ENCODE results near the gene MYO15B.

MYO15B gene

GRCh38 chr17:75594499-75595283 lies 7.1 kb downstream of the MYO15B start:
- TF ChIP-seq CTCF (IDR thresholded peaks at IDR 0.05; ENCODE audit: low read length, missing control alignments): no peak
- no peak for DNase-seq (ENCODE audit: low read depth)
- no peak overlapping the region for H3K4me3 ChIP-seq (replicated peaks; ENCODE audit: low read depth, low read length)

GRCh38 chr17:75595284-75595919 lies 7.8 kb downstream of the MYO15B start:
- TF ChIP-seq CTCF (IDR thresholded peaks at IDR 0.05; ENCODE audit: low read length, missing control alignments): no peak
- DNase-seq (ENCODE audit: low read depth): no peak
- H3K4me3 ChIP-seq (replicated peaks; ENCODE audit: low read depth, low read length): no peak overlapping the region

GRCh38 chr17:75595920-75596313 lies 8.3 kb downstream of the MYO15B start:
- no peak overlapping the region for H3K4me3 ChIP-seq (replicated peaks; ENCODE audit: low read depth, low read length)
- no peak for DNase-seq (ENCODE audit: low read depth)
- TF ChIP-seq CTCF (IDR thresholded peaks at IDR 0.05; ENCODE audit: low read length, missing control alignments): no peak

GRCh38 chr17:75596320-75597087 lies 8.9 kb downstream of the MYO15B start:
- DNase-seq (ENCODE audit: low read depth): no peak
- TF ChIP-seq CTCF (IDR thresholded peaks at IDR 0.05; ENCODE audit: low read length, missing control alignments): no peak

GRCh38 chr17:75601057-75601987 lies 13.7 kb downstream of the MYO15B start:
- no peak overlapping the region for H3K4me3 ChIP-seq (replicated peaks; ENCODE audit: low read depth, low read length)
- TF ChIP-seq CTCF (IDR thresholded peaks at IDR 0.05; ENCODE audit: low read length, missing control alignments): peak; percentile 74
- peak; percentile 46 for DNase-seq (ENCODE audit: low read depth)

More at GRCh38 chr17:75596320-75597087, 8.9 kb downstream of the MYO15B start:
- no peak overlapping the region for H3K4me3 ChIP-seq (replicated peaks; ENCODE audit: low read depth, low read length)

GRCh38 chr17:75602644-75603043 lies 15.0 kb downstream of the MYO15B start:
- no peak for TF ChIP-seq CTCF (IDR thresholded peaks at IDR 0.05; ENCODE audit: low read length, missing control alignments)
- no peak for DNase-seq (ENCODE audit: low read depth)
- no peak overlapping the region for H3K4me3 ChIP-seq (replicated peaks; ENCODE audit: low read depth, low read length)

Data from fibroblast of pulmonary artery (primary cell).